Omental fat pad (tissue), 4 donors: ENCODE measurements around the gene AGAP1. TPM values are rescaled to one million over a fixed set of nuclear protein-coding genes. Genes with fewer than 3 reads are reported as not detected.

Experiments
- ATAC-seq: fragments of 150-250 bp; one replicate; pipeline ENCODE4 v1.9.1; 2016; ENCODE audit warnings: mild to moderate bottlenecking, moderate library complexity; ENCODE audit not compliant: low FRiP score
- DNase-seq: peaks from one replicate; pipeline ENCODE4 v3.0.0-alpha.2; 2019; ENCODE audit warnings: low spot score
- total RNA-seq, 4 donors: library from RNA; depleted of rRNA; stranded (reverse); fragments of >200 nt; gene quantifications; one replicate each; pipeline ENCODE4 v1.1.0, GENCODE V29; 2016
- TF ChIP-seq, protein P1 (sequence below), 3 donors: fragments of 450-650 bp; IDR thresholded peaks; one replicate each; pipeline ENCODE4 v1.5.1; 2016 to 2017; ENCODE audit warnings: antibody characterized with exemption in 3 of 3, mild to moderate bottlenecking in 3 of 3, moderate library complexity in 2 of 3

The AGAP1 gene
- total RNA-seq, 4 donors from 2014 or later = 15.5 to 24.3 (median 16.2) TPM

DNA sequence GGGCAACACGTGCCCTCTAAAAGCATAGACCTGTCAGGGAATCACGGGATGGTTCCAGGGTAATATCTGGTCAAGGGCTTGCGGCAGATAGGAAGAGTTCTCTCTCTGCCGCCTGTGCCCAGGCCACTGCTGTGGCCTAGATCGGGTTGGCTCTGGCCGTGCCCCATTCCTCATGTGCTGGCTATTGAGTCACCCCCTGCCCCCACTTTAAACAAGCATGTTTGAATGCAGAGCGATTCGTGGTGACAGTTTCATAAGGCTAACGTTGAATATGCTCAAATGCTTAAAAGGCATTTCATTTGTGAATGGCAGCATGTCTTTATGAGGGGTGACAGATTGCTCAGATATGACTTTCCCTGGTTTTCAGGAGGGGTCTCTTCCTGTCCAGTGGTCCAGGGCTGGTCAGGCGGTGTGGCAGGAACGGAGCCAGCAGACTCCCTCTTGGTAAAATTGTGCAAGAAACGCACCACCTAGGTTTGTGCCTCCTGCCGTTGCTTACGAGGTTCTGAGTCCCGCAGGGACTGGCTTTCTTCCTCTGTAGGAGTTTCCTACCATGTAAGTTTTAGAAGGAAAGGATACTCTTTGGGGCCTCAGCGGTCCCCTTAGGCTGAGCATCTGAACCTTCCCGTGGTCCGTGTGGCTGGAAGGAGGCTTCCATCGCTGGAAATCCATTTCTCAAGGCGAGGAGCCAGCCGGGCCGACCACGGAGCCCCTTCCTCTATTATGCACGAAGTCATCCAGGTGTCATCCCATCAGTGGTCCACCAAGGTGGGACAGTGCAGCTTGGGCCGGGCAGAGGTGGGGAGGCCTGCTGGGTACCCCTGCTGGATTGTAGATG lies 50.2 kb downstream of the AGAP1 start:
- TF ChIP-seq, protein P1, sequence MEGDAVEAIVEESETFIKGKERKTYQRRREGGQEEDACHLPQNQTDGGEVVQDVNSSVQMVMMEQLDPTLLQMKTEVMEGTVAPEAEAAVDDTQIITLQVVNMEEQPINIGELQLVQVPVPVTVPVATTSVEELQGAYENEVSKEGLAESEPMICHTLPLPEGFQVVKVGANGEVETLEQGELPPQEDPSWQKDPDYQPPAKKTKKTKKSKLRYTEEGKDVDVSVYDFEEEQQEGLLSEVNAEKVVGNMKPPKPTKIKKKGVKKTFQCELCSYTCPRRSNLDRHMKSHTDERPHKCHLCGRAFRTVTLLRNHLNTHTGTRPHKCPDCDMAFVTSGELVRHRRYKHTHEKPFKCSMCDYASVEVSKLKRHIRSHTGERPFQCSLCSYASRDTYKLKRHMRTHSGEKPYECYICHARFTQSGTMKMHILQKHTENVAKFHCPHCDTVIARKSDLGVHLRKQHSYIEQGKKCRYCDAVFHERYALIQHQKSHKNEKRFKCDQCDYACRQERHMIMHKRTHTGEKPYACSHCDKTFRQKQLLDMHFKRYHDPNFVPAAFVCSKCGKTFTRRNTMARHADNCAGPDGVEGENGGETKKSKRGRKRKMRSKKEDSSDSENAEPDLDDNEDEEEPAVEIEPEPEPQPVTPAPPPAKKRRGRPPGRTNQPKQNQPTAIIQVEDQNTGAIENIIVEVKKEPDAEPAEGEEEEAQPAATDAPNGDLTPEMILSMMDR (IDR thresholded peaks at IDR 0.05) = no peak
- no peak for ATAC-seq

DNA sequence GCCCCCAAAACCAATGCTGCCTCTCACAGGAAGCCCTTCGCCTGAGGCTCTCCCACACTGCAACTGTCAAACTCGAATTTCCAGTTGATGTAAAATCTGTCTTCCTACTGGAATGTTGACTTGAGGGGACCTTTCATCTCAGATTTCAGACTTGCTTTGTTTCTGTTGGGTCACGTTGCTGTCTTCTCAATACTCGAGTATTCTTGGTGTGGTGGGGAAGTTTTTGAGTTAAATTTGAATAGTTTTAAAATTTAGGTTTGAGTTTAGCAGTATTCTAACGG lies 50.8 kb downstream of the AGAP1 start:
- TF ChIP-seq, protein P1 (IDR thresholded peaks at IDR 0.05) = no peak
- DNase-seq = no peak
- ATAC-seq = no peak

More for the DNA sequence above, 50.2 kb downstream of the AGAP1 start:
- no peak for DNase-seq

DNA sequence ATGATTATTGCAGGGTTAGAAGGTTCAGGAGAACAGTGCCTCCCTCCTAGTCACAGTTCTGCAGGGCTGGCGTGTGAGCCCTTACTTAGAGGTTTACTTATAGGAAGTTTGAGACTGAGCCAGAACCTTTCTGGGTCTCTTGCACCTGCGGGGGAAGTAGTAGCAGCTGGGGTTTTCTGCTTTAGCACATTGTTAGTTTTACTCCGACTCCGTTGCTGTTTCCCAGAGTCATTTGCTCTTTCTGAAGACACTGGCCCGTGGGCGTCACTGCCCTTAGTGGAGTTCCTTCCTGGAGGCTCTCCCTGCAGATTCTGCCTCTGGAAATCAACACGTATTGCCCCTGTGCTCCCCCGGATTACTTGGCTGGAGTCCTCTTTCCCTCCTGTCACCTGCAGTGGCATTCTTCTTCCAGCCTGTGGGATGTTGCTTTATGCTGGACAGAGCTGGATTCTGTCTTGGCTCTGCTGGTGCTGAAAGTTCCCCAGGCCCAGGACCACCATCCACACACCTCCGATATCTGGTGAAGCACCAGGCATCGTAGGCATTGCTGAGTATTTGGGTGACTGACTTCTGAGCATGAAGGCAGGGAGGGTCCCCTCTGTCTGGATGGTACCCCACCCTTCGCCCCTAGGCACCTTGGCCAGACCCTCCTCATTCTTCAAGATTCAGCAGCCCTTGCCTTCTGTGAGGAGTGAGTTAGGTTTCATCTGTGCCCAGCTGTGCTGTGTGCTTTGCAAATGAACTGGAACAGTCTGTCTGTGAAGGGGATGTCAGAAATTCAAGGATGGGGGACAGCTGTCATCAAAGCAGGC lies 51.7 kb downstream of the AGAP1 start:
- no peak for DNase-seq
- ATAC-seq = no peak
- TF ChIP-seq, protein P1 (IDR thresholded peaks at IDR 0.05) = no peak

DNA sequence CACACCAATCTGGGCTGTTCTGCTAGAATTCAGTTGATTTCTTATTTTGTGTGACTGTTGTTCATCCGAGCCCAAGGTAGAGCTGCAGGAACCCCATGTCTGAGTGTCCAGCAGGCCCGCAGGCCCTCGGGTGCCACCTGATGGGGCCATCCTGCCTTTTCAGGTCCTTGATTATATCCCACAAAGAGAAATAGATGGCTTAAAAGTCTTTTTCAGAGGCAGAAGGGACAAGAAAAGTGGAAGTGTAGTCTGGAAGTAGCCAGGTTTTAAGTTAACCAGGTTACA lies 52.2 kb downstream of the AGAP1 start:
- TF ChIP-seq, protein P1 (IDR thresholded peaks at IDR 0.05) = no peak
- DNase-seq = no peak
- no peak for ATAC-seq

DNA sequence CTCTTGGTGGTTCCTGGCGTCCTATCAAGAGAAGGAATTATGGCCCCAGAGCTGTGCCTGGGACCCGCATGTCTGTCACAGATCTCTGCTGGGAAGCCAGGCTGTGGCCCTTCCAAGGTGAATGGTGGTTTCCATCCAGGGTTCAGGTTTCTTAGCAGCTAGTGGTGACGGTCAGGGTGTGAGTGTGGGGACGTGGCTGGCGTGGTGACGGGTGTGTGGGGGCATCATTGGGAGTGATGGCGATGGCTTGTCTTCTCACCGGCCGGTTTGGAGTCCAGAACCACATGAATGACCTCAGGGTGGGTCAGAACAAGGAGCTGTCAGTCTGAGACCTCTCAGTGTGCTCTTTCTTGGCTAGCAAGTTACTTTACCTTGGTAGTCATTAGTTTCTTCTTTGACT lies 52.6 kb downstream of the AGAP1 start:
- TF ChIP-seq, protein P1 (IDR thresholded peaks at IDR 0.05) = no peak
- no peak for DNase-seq
- no peak for ATAC-seq

DNA sequence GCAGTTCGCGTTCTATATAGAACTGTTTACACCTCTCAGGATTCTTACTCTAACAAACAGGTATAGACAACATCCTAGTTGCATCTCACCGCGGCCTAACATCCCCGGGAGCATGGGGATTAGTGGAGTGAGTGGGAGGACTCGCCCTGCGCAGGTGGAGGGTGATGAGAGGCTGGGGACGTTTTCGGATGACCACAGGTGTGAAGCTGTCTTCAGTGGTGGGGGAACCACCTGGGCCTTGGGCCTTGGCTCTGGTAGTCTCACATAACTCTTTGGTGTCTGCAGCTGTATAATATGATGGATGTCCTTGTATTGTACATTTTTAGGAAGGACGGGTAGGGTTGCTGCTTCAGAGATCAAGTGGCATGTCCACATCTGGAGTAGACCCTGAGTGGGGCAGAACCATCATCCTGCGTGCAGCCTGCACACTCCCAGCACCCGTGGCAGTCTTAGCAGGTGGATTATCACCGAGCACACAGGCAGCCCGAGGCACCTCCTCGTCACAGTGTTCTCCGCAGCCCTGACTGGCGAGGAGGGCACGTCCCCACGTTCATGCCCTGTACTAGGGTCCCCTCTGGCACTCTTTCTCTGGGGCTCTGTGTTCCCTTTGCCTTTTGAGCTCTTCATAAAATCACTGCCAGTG lies 56.0 kb downstream of the AGAP1 start:
- TF ChIP-seq, protein P1 (IDR thresholded peaks at IDR 0.05) = no peak
- ATAC-seq = no peak
- DNase-seq = no peak
